Body of pancreas (tissue), 4 donors: ENCODE data around the gene OR52W1. TPM values are rescaled to one million over a fixed set of nuclear protein-coding genes. Genes with fewer than 3 reads are reported as not detected.

Experiments used
- ATAC-seq: fragments of 150-250 bp; one replicate; pipeline ENCODE4 v1.9.1; 2016
- DNase-seq, 4 donors: peaks; one replicate each; pipeline ENCODE4 v3.0.0-alpha.2; 2019
- H3K27ac ChIP-seq, 4 donors: fragments of 200-600 bp; sonication (generic); 1 replicate in 3 of 4; 2 replicates in 1 of 4; pipeline versions ENCODE4 v1.5.1 to v1.6.1; 2016 to 2019; ENCODE audit warnings: mild to moderate bottlenecking in 1 of 4, mixed read lengths in 1 of 4, moderate library complexity in 1 of 4
- H3K27me3 ChIP-seq, 2 donors: fragments of 200-600 bp; sonication (generic); one replicate each; pipeline ENCODE4 v1.6.0; 2016; ENCODE audit warnings: mild to moderate bottlenecking in 1 of 2
- H3K36me3 ChIP-seq, 2 donors: fragments of 200-600 bp; sonication (generic); replicated peaks in 1 of 2; 2 replicates each; pipeline ENCODE4 v1.5.1; 2016; ENCODE audit warnings: low read depth in 2 of 2; ENCODE audit not compliant: insufficient read depth in 1 of 2
- H3K4me1 ChIP-seq: fragments of 200-600 bp; sonication (generic); one replicate; pipeline ENCODE4 v1.6.0; 2016
- H3K4me3 ChIP-seq, 2 donors: fragments of 200-600 bp; sonication (generic); 1 replicate in 1 of 2; 2 replicates in 1 of 2; pipeline ENCODE4 v1.5.1; 2016 to 2019
- H3K9me3 ChIP-seq, 3 donors: fragments of 200-600 bp; sonication (generic); 1 replicate in 2 of 3; 2 replicates in 1 of 3; pipeline ENCODE4 v1.5.1; 2016
- POLR2A ChIP-seq, 3 donors: fragments of 450-650 bp; IDR thresholded peaks; one replicate each; pipeline ENCODE4 v1.6.1; 2016; ENCODE audit warnings: antibody characterized with exemption in 3 of 3, mild to moderate bottlenecking in 2 of 3
- WGBS, 2 donors: methylation state at CpG; one replicate each; pipeline ENCODE4 v1.1.5; 2017; 5-methylcytosine and 5-hydroxymethylcytosine counted together
- intact Hi-C: fragments of 100-400 bp; cut with DNase I; formaldehyde crosslinking; loops from one replicate; pipeline ENCODE4 v1.15.1; 2023
- total RNA-seq, 2 donors: library from RNA; depleted of rRNA; stranded (reverse); fragments of >200 nt; gene quantifications; one replicate each; pipeline ENCODE4 v1.1.0, GENCODE V29; 2016
- TF ChIP-seq, protein P1 (sequence below), 7 experiments: fragments of 450-650 bp in 4 of 7; fragments of 200-600 bp in 3 of 7; sonication (generic) in 3 of 7; IDR thresholded peaks; one replicate each; pipeline ENCODE4 v1.5.1; 2016 to 2019; ENCODE audit warnings: antibody characterized with exemption in 7 of 7

OR52W1 gene
- total RNA-seq, 2 donors from 2014 or later, result not detected

DNA sequence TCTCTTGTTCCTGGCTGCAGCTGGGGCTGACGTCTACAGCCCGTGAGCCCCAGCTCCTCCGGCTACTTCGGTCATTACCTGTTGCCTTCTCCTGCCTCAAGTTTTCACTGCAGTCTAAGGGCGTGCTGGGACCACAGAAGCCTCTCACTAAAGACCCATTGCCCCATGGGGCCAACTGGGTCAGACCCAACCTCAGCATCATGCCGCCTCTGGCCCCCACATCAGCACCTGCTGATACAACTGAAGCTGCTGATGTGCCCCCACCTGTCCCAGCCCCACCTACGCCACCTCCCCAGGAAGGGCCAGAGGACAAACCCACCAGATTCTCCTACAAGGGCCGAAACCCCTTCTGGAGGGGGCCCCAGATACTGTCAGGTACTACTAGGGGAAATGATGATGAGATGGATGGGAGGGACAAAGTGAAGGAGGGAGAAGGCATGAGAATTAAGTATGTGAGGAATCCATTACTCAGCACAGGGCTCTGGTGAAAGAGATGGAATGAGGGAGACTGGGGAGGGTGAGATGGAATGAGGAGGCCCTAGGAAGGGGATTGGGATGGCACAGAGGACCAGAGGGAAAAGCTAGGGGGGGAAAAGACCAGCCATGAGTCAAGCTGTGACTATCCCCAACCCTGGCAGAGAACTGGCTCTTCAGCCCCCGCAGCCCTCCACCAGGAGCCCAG, 11.4 kb downstream of the OR52W1 start:
- Histone ChIP-seq H3K27ac (no peak overlapping the region), H3K9me3 (no peaks in the 10 kb centered on the region), H3K36me3 (peaks cover 0 to 2% of the 10 kb centered on the region in 2 donors), H3K4me1 (no peaks in the 10 kb centered on the region), H3K27me3 (no peaks in the 10 kb centered on the region), H3K4me3 (no peak overlapping the region)
- ATAC-seq (no peak), DNase-seq (no peak)
- no peak for TF ChIP-seq POLR2A (IDR thresholded peaks at IDR 0.05)
- TF ChIP-seq, protein P1, sequence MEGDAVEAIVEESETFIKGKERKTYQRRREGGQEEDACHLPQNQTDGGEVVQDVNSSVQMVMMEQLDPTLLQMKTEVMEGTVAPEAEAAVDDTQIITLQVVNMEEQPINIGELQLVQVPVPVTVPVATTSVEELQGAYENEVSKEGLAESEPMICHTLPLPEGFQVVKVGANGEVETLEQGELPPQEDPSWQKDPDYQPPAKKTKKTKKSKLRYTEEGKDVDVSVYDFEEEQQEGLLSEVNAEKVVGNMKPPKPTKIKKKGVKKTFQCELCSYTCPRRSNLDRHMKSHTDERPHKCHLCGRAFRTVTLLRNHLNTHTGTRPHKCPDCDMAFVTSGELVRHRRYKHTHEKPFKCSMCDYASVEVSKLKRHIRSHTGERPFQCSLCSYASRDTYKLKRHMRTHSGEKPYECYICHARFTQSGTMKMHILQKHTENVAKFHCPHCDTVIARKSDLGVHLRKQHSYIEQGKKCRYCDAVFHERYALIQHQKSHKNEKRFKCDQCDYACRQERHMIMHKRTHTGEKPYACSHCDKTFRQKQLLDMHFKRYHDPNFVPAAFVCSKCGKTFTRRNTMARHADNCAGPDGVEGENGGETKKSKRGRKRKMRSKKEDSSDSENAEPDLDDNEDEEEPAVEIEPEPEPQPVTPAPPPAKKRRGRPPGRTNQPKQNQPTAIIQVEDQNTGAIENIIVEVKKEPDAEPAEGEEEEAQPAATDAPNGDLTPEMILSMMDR (IDR thresholded peaks at IDR 0.05), result no peak
- intact Hi-C loops, result no loop called here
- 94 to 97% methylated on average over 9 of the region's 9 CpGs for WGBS, 2 donors

DNA sequence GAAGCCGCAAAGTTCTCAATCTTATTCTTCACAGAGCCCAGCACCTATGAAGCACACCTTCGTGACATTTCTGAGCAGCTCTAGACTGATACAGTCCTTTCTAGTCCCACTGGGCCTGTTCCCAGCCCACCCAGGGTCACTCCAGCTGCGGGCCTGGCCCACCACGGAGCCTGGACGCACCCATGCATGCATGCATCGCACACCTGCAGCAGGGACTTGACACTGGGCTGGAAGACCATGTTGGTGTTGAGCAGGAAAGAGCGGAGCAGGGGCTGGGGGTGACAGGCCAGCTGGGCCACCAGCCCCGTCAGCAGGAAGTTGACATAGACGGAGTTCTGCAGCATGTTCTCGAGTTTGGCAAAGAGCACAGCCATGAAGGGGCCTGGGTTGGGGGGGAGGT, 15.5 kb downstream of the OR52W1 start:
- no peaks in the 10 kb centered on the region for H3K27me3 ChIP-seq
- 91 to 96% methylated on average over 4 to 10 of the region's 10 CpGs for WGBS, 2 donors
- H3K36me3 ChIP-seq, result peaks cover 10 to 19% of the 10 kb centered on the region in 2 donors

DNA sequence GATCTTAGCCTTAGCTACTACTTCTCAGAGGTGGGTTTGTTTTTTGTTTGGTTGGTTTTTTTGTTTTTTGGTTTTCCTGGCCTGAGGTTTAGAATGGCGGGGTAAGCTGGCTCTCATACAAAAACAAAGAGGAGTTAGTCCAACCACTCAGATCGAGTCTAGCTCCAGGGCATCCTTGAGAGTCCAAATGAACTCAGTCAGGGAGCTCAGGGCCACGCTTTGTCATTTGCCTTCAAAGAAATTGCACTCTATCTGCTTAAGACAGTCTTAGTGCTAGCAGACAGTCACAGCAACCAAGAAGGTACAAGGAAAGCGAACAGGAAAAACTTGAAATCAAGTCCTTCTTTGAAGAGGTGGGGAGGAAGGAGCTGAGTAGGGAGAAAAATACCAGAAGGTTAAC, 17.5 kb downstream of the OR52W1 start:
- no peak for DNase-seq
- peaks cover 10 to 19% of the 10 kb centered on the region in 2 donors for H3K36me3 ChIP-seq

More for the DNA sequence above, 15.5 kb downstream of the OR52W1 start:
- ATAC-seq (no peak), DNase-seq (no peak)
- H3K9me3 ChIP-seq, result no peaks in the 10 kb centered on the region
- H3K4me1 ChIP-seq, result no peaks in the 10 kb centered on the region
- TF ChIP-seq, protein P1 (IDR thresholded peaks at IDR 0.05), result no peak
- TF ChIP-seq POLR2A (IDR thresholded peaks at IDR 0.05), result no peak
- intact Hi-C loops, result no loop called here
- H3K27ac ChIP-seq, result no peak overlapping the region
- H3K4me3 ChIP-seq, result no peak overlapping the region

DNA sequence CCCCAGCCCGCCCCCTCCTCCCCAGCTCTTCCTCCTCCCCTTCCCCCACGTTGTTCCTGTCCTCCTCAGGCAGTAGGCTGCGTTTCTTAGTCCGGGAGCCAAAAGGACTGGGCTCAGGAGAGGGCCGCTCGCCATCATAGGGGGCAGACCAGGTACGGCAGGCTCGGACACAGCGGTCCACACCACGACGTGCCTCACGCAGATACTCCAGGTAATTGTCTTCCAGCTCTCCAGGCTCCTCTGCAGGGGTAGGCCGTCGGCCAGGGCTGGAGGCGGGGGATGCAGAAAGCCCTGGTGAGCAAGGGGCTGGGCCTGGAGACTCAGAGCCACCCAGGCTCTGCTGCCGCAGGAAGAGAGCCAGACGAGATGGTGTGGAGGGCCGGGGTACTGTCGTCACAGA, 18.7 kb downstream of the OR52W1 start:
- intact Hi-C loops, result no loop called here
- no peak overlapping the region for H3K27ac ChIP-seq
- DNase-seq, result no peak
- no peak overlapping the region for H3K4me3 ChIP-seq
- no peaks in the 10 kb centered on the region for H3K9me3 ChIP-seq
- H3K27me3 ChIP-seq, result no peaks in the 10 kb centered on the region
- ATAC-seq, result no peak
- H3K36me3 ChIP-seq, result peaks cover 10 to 29% of the 10 kb centered on the region in 2 donors
- WGBS, 2 donors, result 86 to 89% methylated on average over 18 to 19 of the region's 19 CpGs
- TF ChIP-seq, protein P1 (IDR thresholded peaks at IDR 0.05), result no peak
- TF ChIP-seq POLR2A (IDR thresholded peaks at IDR 0.05), result no peak
- no peaks in the 10 kb centered on the region for H3K4me1 ChIP-seq

More for the DNA sequence above, 17.5 kb downstream of the OR52W1 start:
- Histone ChIP-seq H3K9me3 (no peaks in the 10 kb centered on the region), H3K27me3 (no peaks in the 10 kb centered on the region), H3K4me1 (no peaks in the 10 kb centered on the region), H3K4me3 (no peak overlapping the region), H3K27ac (no peak overlapping the region)
- 88 to 98% methylated on average over 4 of the region's 4 CpGs for WGBS, 2 donors
- no peak for ATAC-seq
- intact Hi-C loops, result no loop called here
- TF ChIP-seq, protein P1 (IDR thresholded peaks at IDR 0.05), result no peak
- TF ChIP-seq POLR2A (IDR thresholded peaks at IDR 0.05), result no peak

DNA sequence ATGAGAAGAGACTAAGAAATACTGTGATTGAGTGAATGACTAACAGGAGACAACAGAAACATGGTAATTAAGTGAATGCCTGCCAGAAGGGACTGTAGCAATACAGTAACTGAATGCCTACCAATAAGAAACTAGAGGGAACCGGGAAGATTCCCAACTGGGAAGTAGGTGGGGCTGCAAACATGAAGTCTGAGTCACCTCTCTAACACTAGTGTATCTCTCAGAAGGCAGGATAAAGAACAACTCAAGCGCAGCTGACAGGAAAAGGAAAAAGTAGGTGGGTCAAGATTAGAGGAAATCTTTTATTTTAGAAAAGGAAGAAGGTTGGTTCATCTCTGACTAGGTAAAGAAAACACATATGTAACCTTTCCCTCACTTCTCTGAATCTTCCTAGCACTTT, 20.3 kb downstream of the OR52W1 start:
- DNase-seq (no peak), ATAC-seq (no peak)
- Histone ChIP-seq H3K9me3 (no peaks in the 10 kb centered on the region), H3K4me3 (no peak overlapping the region), H3K4me1 (no peaks in the 10 kb centered on the region), H3K27ac (no peak overlapping the region), H3K36me3 (peaks cover 10 to 28% of the 10 kb centered on the region in 2 donors), H3K27me3 (no peaks in the 10 kb centered on the region)
- TF ChIP-seq, protein P1 (IDR thresholded peaks at IDR 0.05), result no peak
- no peak for TF ChIP-seq POLR2A (IDR thresholded peaks at IDR 0.05)
- WGBS, 2 donors, result 58 to 68% methylated on average over 2 of the region's 2 CpGs
- intact Hi-C loops, result no loop called here
